ENCODE measurements around the gene CLDN7.

Gene CLDN7

DNA sequence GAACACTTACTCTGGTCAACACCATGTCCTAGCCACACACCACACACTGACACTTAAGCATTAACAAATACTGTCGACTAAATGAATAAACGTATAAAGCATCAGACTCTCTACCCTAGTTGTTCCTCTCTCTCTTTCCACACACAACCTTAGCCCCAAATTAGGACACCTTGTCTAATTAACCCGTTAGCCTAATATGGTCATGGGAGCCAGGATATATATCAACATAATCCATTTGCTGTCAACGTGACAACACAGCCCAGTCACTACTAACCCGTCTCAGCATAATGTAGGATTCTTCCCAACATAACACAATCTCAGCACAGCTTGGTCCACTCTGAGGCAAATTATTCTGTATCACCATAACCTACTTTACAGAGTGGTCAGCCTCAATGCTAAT, 30.2 kb downstream of the CLDN7 start:
- no peak for DNase-seq (ENCODE audit: low read depth in 2 of 2)
- H3K4me3 ChIP-seq (replicated peaks in 1 of 2; ENCODE audit: low read depth in 2 of 2, low read length in 2 of 2) = peak overlapping the region in 1 of 2 donors; percentile 3
- TF ChIP-seq, protein P1, sequence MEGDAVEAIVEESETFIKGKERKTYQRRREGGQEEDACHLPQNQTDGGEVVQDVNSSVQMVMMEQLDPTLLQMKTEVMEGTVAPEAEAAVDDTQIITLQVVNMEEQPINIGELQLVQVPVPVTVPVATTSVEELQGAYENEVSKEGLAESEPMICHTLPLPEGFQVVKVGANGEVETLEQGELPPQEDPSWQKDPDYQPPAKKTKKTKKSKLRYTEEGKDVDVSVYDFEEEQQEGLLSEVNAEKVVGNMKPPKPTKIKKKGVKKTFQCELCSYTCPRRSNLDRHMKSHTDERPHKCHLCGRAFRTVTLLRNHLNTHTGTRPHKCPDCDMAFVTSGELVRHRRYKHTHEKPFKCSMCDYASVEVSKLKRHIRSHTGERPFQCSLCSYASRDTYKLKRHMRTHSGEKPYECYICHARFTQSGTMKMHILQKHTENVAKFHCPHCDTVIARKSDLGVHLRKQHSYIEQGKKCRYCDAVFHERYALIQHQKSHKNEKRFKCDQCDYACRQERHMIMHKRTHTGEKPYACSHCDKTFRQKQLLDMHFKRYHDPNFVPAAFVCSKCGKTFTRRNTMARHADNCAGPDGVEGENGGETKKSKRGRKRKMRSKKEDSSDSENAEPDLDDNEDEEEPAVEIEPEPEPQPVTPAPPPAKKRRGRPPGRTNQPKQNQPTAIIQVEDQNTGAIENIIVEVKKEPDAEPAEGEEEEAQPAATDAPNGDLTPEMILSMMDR (IDR thresholded peaks at IDR 0.05; ENCODE audit: low read depth, low read length) = no peak

DNA sequence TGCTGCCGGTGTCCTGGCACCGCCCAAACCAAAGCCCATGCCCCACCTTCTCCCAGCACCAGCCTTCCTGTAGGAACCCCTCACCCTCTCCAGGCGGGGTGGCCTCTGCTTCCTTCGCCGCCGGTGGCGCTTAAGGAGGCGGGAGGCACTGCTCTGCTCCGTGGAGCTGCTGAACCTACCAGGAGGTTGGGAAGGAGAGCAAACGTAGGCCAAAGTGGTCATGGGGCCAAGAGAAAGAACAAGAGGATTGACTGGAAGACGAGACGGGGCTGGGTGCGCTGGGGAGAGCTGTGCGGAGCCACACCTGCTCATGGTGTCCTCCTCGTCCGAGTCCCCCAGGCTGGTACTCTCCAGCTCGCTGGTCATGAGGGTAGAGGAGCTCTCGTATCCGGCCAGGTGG, 32.8 kb downstream of the CLDN7 start:
- no peak overlapping the region for H3K4me3 ChIP-seq (replicated peaks in 1 of 2; ENCODE audit: low read depth in 2 of 2, low read length in 2 of 2)
- DNase-seq (ENCODE audit: low read depth in 2 of 2) = no peak
- TF ChIP-seq, protein P1 (IDR thresholded peaks at IDR 0.05; ENCODE audit: low read depth, low read length) = no peak

DNA sequence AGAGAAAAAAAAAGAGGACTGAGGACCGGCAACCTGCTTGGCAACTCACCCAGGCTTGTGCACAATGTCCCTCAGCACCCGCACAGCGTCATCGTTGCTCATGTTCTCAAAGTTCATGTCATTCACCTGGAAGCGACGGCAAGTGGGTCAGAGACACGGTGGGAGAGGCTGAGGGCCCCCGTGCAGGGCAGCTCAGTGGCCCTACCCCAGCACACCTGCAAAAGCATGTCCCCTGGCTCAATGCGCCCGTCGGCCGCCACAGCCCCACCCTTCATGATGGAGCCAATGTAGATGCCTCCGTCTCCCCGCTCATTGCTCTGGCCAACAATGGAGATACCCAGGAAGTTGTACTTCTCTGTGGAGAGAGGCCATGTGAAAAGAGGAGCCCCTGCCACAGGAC, 33.4 kb downstream of the CLDN7 start:
- TF ChIP-seq, protein P1 (IDR thresholded peaks at IDR 0.05; ENCODE audit: low read depth, low read length) = no peak
- DNase-seq (ENCODE audit: low read depth in 2 of 2) = no peak
- H3K4me3 ChIP-seq (replicated peaks in 1 of 2; ENCODE audit: low read depth in 2 of 2, low read length in 2 of 2) = no peak overlapping the region

DNA sequence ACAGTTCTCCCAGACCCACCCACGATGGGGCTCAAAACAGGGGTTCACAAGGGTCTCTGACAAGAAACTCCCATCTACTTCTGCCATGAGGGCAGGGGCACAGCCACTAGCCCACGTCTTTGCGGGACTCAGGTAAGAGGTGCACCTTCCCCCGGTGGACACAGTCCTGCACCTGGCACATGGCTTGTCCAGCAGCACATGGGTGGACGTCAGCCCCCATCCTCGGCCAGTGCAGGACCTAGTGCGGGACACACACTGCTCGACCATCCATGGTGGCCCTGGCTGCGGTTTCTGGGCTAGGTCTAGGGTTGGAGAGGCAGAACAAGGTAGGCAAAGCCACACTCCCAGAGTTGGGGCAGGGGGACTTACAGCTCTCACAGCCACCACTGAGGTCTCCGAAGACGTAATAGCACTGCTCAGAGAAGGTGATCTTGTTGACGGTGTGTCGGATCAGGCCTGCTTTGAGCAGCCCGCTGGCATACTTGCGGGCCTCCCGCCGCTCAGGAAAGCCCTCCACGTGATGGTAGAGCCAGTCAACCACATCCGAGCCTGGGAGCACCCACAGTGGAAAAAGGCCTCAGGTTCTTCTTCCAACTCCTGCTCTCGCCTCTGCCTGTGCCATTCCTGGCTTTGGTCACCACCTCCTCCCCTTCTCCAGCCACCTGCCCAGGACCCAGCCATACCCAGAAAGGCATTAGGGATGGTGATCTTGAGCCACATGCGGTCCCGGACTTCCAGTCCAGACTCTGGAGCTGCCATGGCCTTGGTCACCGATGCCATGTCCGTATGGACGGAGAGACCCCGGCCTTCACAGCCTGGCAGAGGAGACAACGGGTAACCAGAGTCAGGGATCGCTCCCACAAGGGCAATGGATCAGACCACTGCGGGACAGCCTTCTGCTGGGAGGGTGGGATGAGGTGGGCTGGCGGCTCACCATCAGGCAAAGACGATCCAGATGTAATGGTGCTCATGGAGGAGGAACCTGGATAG, 35.3 kb downstream of the CLDN7 start:
- TF ChIP-seq, protein P1 (IDR thresholded peaks at IDR 0.05; ENCODE audit: low read depth, low read length) = no peak
- no peak for DNase-seq (ENCODE audit: low read depth in 2 of 2)
- H3K4me3 ChIP-seq (replicated peaks in 1 of 2; ENCODE audit: low read depth in 2 of 2, low read length in 2 of 2) = no peak overlapping the region

DNA sequence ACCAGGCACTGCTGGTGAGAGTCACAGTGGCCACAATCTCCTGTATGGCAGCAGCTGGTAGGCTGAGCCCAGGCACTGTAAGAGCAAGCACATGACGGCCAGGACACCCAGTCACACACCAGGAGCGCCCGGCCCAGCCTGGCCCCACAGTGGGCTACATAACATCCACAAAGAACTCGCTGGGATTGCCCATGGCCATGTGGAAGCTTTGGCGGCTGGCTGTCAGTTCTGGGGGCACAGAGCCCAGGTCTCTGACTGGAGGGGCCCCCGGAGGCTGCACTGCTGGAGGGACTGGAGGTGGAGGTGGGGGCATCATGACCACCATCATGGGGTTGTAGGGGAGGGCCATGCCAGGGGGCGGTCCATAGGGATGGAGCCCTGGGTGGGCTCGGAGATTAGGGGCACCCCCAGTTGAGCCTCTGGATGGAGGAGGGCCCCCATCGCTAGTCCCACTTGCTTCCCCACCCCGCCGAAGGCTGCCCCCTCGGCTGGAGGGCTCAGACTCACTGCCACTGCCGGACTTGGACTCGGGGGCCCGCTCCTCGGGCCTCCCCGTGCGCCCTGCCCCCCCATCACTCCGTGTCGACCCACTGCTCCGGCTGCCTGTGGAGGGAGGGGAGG, 36.5 kb downstream of the CLDN7 start:
- TF ChIP-seq, protein P1 (IDR thresholded peaks at IDR 0.05; ENCODE audit: low read depth, low read length) = no peak
- DNase-seq (ENCODE audit: low read depth in 2 of 2) = no peak
- no peak overlapping the region for H3K4me3 ChIP-seq (replicated peaks in 1 of 2; ENCODE audit: low read depth in 2 of 2, low read length in 2 of 2)

DNA sequence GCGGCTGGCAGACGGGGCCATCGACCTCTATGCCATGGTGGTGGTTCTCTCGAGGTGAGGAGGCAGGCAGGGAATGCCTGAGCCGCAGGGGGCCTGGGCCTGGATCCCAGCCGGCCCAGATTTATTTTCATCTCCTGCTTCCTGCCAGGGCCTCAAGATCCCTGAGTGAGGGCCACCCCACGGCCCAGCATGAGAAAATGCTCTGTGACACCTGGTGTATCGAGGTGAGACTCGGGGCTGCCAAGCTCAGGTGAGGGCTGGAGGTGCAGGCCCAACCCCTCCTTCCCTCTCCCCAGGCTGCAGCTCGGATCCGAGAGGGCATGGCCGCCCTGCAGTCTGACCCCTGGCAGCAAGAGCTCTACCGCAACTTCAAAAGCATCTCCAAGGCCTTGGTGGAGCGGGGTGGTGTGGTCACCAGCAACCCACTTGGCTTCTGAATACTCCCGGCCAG, 37.6 kb downstream of the CLDN7 start:
- no peak overlapping the region for H3K4me3 ChIP-seq (replicated peaks in 1 of 2; ENCODE audit: low read depth in 2 of 2, low read length in 2 of 2)
- TF ChIP-seq, protein P1 (IDR thresholded peaks at IDR 0.05; ENCODE audit: low read depth, low read length) = no peak
- no peak for DNase-seq (ENCODE audit: low read depth in 2 of 2)

Measured in cardiac fibroblast (primary cell).